Stimulated activated CD8-positive, alpha-beta memory T cell treated with anti-CD3 and anti-CD28 coated beads, Interleukin-12 subunit alpha, Interleukin-12 subunit beta, amount 100 ng/mL, for 1 hour (primary cell): Measurements from ENCODE around the gene DNAJB9.

Source experiments
- DNase-seq: peaks from one replicate; pipeline ENCODE4 v3.0.0-alpha.2; 2020; ENCODE audit warnings: low read depth

Gene DNAJB9

DNA sequence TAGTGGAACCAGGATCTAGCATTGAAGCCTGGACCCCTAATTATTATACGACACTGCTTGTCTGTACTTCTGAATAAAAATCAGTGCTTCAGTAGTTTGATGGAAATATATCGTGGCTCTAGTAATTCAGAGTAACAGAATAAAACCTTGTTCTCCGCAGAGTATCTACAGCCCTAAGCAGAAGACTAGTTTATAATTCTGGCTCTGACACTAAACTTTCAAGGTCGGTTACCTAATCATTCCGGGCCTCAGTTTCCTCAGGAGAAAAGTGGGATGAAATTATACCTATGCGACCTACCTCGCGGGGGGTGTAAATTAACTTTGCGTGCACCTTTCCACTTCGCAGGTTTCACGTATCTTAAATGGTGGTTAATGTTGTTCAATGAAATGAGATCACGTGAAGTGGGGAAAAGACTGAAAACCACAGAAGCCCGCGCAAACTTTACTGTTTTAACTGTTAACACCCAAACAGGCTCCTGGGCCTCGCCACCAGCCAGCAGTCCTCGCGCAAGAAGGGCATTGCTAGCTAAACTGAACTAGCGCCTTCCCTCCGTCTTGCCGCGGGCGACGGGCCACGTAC is 783 bp upstream of the DNAJB9 start:
- DNase-seq = no peak

DNA sequence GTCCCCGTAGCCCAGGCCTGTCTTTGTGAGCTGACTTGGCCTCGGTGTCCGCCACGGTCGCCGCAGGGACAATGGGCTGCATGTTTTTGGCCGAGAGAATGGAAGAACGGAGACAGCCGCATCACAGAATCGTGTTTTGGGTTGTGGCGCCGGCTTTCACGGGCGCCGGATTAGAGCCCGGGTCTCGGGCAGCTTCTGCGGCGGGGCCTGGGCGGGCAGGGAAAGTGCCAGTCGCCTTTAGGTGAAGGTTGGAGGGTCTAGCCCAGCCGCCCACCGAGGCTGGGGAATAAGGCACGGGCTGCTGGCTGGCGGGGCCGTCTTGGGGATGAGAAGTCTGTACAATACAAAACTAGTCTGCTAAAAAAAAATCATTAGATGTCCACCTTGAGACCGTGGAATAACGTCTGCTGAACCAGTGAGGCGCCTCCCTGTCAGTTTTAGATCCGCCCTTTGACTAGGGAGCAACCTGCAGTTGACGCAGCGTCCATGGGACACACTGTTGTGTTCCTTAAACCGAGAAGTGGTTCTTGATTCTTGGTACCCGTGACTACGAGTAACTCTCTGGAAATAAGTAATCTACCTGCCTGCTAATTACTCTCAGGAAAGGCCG is 577 bp downstream of the DNAJB9 start:
- DNase-seq = no peak

DNA sequence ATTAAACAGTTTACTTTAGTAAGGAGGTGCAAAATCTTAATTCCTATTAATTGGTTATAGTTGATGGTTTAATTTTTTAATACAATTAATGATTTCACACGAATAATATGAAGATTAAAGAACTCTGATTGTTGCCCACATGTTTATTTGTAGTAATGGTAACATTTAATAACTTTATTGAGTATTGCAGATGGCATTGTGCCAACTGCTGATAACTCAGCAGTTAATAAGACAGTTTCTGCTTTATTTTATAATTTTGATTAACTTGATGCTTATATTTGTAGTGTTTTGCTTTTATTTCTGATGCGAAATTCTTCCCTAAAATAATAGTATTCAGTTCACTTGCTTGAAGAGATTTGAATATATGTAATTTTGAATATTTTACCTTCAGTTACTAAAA is 2.8 kb downstream of the DNAJB9 start:
- no peak for DNase-seq

DNA sequence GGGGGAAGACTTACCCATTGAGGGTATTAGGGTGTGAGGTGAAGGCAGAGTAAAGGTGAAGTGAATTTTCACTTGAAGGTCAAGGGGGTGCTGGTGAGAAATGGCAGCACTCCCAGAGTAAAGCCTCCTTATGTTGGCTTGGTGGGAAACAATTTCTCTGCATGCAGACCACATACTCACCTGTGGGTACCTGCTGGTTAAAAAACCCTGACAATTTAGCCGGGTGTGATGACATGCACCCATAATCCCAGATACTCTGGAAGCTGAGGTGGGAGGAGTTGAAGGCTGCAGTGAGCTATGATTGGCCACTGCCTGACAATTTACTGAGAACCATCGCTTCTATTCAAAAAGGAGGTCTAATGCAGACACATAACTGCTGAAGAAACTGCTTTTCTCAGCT is 5.5 kb downstream of the DNAJB9 start:
- DNase-seq = no peak

DNA sequence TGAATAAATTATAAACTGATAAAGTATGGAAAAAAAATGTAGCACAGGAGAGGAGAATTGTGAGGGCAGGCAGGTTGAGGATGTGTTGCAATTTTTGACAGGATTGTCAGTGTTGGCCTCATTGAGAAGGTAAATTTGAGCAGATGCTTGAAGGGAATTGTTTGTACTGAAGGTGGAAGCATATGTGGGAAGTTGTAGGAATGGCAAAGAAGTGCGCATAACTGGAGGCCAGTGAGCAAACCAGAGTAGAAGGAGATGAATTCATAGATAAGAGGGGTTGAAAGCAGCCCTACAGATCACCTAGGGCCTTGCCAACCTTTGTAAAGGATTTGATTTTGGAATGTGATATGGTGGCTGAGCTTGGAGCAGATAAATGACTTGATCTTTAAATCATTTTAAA is 6.4 kb downstream of the DNAJB9 start:
- DNase-seq = no peak

DNA sequence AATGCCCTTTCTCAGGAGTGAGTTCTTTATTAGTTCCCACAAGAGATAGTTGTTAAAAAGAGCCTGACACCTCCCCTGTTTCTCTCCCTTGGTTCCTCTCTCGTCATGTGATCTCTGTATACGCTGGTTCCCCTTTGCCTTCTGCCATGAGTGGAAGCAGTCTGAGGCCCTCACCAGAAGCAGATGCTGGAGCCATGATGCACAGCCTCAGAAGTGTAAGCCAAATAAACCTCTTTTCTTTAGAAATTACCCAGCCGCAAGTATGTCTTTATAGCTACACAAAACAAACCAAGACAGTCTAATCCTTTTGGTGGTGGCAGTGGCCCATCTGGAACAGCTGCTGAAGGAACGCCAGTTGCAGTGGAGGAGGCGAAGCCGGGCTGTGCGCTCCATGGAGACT is 9.3 kb downstream of the DNAJB9 start:
- no peak for DNase-seq

DNA sequence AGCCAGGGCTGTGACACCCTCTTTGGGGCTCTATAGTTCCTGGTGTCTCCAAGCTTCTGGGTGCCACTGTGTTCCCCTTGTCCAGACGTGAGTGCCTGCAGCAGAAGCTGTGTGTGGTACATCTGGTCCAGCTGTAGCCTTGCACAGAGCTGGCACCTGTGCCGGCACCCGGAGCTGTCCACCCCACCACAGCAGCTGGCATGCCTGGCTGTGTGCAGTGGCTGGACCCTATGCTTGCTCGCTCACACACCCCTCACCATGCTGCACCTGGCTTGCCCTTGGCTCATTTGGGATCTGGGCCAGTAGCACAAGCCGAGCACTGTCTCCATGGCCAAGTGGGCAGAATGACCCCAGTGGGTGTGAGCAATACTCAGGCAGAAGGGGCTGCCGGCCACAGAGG is 10.6 kb downstream of the DNAJB9 start:
- DNase-seq = no peak

DNA sequence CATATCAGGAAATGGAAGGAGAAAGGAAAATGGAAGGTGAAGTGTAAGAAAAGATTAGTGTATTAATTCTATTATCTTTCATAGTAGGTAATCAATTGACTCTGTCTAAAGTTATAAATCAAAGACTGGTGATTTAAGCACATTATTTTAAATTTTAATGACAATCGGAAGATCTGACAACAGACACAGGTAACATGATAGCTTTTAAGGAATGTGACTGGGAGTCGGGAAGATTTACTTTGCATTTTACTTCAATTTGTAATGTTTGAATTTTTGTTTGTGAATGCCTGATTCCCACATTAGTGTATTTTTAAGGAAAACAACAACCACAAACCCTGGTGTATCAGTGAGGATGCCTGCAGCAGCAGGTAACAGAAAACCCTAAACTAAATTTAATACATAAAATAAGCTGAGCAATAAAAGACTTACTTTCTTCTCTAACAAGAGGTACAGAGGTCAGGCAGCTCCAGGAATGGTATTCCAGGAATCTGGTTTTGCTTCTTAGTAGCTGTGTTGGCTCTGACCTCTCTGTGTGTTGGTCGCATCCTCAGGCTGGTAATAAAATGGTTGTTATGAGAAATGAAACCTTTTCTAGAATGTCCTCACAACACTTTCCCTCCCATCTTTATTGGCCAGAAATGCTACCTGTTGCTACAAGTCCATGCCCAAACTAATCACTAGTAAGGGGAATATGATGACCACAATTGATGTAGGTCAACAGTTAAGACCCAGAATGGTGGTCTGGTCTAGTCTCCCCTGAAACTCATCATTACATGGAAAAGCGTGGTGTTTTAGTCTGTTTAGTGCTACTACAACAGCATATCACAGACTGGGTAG is 12.2 kb downstream of the DNAJB9 start:
- no peak for DNase-seq

DNA sequence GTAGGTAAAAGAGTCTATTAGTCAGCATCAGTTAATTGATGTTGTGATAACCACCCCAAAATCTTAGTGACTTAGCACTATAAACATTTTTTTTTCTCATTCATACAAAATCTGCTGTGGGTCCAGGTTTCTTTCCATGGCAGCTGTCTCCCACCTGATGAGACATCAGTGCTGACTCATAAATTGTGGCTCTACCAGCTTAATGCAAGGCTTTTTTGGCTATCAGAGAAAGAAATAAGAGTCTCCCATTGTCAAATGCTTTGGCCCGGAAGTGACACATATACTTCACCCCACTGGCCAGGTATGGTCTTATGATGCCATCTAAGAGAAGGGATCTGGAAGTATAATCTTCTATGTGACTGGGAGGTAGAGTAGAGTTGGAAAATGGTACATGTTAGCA is 14.5 kb downstream of the DNAJB9 start:
- no peak for DNase-seq

DNA sequence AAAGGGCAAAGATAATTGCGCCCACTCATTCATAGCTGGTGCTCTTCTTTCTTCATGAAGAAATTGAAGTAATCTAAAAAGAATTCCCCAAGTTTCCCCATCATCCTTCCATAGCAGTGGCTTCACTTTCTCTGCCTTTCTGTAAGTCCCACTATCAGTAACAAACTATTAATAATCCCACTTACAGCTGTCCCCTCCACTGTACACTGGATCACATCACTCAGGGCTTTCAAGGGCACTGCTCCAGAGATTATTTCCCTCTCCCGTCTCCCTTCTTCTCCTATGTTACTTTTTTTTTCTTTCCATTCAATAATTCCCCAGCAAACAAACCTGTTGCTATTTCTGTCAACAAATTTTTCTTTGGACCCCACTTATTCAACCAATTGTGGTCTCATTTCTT is 16.2 kb downstream of the DNAJB9 start:
- no peak for DNase-seq

DNA sequence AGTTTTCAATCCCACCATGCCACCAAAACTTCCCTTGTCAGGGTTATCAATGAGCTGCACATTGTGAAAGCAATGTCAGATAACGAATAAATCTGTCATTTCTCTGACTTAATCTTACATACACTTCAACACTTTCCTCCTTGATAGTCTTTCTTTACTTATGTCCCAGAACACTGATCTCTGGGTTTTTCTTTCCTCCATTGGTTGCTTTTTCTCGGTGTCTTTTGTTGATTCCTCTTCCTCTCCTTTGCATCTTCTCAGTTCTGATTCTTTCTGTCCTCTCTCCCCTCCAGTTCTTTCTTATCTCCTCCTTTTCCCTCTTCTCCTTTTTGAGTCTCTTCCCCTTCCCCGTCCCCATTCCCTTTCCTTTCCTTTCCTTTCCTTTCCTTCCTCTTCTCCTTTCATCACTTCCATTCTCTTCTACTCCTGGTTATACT is 16.6 kb downstream of the DNAJB9 start:
- DNase-seq = no peak

DNA sequence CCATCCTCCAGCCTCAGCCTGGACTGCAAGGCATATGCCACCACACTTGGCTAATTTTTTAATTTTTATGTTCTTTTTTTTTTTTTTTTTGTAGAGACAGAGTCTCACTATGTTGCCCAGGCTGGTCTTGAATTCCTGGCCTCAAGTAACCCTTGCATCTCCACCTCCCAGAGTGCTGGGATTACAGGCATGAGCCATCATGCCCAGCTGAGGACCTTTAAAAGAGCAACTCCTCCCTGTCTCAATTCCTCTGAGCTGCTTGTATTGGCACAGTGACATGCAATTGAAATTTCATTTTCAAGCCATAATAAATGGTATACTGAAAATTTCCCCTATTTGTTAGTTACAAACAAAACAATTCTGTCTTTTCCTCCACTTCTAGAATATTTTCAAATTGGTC is 19.5 kb downstream of the DNAJB9 start:
- DNase-seq = no peak

DNA sequence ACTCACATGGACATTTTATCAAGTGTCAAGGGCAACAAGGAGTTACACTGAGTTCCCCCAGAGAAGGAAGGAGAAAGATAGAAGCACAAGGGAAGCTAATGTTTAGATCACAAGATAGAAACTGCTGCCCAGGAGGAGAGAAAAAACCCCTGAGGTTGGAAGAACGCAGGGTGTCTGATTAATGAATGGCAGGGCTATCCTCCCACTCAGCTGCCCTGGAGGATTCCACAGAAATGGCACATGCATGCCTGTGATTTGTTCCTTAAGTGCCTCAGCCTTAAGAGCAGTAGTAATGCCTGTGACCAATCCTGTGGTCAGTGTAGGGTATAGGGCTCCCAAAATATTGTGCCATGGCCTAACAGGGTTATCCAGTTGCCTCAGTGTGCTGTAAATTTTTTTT is 20.2 kb downstream of the DNAJB9 start:
- DNase-seq = no peak

DNA sequence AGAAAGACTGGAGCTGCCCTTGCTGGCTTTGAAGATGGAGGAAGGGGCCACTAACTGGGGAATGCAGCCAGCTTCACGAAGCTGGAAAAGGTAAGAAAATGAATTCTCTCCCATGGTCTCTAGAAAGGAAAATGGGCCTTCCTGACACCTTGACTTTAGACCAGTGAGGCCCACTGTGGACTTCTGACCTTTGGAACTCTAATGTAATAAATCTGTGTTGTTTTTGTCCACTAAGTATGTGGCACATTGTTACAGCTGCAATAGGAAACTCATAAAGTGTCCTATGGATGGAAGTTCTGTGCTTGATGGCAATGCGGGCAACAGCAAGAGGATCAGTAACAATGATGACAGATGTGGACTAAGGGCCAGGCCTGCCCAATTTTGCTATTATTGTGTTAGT is 20.9 kb downstream of the DNAJB9 start:
- no peak for DNase-seq

DNA sequence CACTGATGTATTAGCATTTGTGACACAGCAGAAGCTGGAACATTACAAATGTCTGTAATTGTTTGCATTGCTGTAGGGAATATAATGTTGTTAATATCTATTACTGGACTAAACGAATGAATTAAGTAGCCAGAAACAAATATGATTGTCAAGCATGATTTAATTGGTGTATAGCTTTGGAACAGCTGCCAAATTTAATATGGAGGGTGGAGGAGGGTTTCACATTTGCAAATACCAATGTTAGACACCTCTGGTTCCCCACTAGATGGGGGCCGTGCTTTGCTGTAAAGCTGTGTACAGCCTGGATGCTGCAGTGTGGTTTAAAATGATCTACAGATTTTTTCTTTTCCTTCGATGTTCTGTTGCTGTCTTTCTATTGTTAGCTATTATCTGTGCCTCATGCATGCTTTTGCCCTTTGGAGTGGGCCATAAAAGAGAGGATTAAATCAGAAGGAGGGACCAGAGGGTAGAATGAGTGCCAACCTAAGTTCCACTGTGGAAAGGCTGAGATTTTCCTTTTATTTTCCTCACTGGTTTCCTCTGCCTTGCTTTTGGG is 23.1 kb downstream of the DNAJB9 start:
- DNase-seq = no peak

DNA sequence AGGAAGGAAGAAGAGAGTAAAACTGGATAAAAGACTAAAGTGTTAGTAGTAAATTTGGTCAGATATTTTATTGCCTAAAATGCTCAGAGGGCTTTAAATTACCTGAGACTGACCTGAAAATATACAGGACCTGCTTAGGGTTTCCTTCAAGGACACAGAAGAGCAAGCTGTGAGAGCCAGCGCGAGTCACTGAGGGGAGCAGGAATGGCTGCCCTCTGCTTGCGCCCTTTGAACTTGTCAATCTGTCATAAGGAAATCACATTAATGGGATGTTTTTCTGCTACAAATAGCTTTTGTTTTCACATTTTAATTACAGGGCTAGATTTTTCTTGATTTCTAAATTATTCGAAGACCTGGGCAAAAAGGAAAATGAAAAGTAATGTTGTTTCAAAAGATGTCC is 26.9 kb downstream of the DNAJB9 start:
- no peak for DNase-seq

DNA sequence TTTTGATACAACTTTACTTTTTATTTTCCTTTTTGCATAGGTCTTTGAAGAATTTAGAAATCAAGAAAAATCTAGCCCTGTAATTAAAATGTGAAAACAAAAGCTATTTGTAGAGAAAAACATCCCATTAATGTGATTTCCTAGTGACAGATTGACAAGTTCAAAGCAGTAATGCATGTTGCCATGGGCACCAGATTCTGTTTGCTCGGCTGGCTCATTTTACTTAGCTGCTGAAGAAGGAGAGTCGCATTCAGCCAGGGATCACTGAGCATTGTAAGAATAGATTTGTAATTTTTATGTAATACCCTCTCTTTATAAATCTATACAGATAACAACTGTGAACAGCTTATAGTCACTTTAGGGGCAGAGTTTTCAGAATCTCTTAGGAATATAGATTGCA is 28.5 kb downstream of the DNAJB9 start:
- DNase-seq = no peak

DNA sequence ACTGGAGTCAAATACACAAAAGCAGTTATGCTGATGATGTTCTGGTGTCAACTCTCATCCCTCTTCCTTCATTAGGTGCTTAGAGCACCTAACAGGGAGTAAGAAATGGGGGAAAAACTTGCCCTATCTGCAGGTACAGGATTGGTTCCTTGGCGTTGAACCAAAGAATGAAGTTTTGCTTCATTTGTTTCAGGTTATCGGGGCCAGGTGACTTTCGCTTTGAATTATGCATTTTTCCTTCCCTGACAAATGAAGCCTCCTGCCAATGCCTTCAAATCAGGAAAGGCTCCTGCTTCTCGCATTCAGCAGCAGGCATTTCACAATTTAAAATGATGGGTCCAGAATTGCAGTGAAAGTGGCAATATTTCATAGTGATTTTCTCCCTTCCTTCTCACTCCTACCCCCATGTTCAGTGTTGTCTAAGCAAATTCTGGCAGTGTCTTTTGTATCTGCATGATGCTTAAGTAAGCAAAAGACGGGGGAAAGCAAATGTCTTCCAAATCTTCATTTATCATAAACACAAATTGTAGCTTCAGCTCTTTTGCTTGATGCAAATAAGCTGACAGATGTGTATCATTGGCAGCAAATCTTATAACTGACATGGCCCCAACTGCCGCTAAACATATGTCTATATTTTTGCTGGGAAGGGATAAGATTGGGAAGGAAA is 29.4 kb downstream of the DNAJB9 start:
- no peak for DNase-seq

DNA sequence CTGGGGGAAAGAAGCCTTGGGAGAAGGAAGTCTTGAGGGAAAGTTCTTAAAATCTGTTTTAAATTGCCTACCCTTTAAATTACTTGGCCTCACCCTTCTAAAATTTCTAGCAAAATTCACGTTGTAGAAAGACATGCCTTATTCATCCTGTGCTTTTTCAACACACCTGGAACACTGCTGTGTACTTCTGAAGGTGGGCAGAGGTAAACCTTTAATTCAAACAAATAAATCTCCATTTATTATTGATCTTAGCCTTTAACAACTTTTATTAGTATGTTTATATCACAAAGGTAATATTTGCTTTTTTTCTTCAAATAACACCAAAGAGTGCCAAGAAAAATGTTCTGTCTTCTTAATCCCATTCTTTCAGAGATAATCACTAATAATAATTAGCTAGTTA is 30.7 kb downstream of the DNAJB9 start:
- no peak for DNase-seq

DNA sequence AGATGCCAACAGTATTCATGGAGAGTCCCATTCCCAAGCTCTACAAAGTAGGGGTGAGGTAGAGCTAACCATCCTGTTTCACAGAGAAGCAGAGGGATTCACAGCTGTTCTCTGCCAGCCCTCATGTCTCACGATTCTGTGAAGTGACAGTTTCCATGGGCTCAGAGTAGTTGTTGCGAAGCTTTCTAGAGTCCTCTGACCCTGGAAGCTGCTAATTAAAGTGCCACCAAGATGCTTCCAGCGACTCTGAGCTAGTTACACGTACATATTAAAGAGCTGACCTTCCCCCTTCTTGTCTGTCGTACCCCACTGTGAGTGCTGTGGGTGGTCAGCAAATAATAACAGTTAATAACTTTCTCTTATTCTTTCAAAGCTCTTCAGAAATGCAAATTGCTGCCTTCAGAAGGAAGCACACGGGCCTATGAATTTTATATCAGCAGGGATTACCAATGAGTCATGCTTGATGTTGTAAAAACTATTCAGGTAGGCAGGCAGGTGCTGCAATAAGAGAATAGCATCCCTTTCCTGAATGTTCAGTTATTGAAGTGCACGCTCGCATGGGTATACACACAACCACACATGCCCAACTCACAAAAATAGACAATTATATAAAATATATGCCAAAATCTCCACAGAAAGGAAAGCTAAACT is 34.1 kb downstream of the DNAJB9 start:
- DNase-seq = no peak

DNA sequence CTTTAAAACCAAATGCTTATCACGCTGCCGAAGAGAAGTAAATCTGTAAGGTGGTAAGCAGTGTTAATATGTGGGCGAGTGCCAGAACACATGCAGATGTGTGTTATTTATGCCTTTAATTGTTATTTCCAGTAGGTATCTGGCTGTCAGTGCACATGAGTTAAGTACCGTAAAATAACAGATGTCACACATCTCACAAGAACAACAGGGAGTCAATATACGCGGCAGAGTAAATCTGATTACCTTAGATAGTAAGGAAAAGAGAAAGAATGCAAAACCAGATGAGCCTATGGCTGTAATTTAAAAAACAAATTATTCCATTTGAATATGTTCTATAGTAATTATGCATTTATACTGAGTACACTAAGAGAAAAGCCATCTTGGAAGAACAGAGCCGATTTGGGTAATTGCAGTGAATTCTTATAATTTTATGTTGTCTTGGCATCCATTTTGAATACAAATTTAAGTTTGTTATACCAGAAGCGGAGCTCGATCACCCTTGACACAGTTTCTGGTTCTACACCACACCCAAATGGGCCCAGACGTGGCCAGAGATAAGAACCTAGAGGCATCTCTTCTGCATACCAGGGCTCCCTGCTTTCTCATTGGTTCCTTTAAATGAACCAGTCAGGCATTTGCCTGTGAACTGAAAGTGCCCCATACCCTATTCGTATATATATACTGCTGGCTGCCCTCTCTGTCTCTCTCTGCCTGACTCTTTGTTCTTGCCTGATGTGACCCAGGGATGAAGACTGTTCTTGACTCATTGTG is 34.8 kb downstream of the DNAJB9 start:
- DNase-seq = no peak
